C4-2B (cell line): ENCODE data around the gene SHISAL2A.

Experiments used
- CTCF ChIP-seq: fragments of 450-650 bp; conservative IDR thresholded peaks from 2 replicates; pipeline ENCODE4 v1.5.1; 2017; ENCODE audit warnings: mild to moderate bottlenecking
- ZFX ChIP-seq: fragments of 450-650 bp; IDR thresholded peaks from 2 replicates; pipeline ENCODE4 v1.6.1; 2017

- no peak for TF ChIP-seq CTCF
- no peak for TF ChIP-seq ZFX
Measured at GRCh38 chr1:52585474-52585873, 47.5 kb upstream of the SHISAL2A start.
